Stimulated activated CD4-positive, alpha-beta T cell treated with anti-CD3 and anti-CD28 coated beads, Interleukin-2, amount 100 ng/mL, for 4 hours (primary cell): ENCODE measurements around the gene HTRA2.
"Not testable (repeated sequence)": the region's sequence is repeated elsewhere in the genome, so short reads cannot be mapped to it uniquely, and the experiment has no call there.

ENCODE experiments used
- DNase-seq: peaks from one replicate; pipeline ENCODE4 v3.0.0-alpha.2; 2020; ENCODE audit warnings: low read depth

The HTRA2 gene

DNA sequence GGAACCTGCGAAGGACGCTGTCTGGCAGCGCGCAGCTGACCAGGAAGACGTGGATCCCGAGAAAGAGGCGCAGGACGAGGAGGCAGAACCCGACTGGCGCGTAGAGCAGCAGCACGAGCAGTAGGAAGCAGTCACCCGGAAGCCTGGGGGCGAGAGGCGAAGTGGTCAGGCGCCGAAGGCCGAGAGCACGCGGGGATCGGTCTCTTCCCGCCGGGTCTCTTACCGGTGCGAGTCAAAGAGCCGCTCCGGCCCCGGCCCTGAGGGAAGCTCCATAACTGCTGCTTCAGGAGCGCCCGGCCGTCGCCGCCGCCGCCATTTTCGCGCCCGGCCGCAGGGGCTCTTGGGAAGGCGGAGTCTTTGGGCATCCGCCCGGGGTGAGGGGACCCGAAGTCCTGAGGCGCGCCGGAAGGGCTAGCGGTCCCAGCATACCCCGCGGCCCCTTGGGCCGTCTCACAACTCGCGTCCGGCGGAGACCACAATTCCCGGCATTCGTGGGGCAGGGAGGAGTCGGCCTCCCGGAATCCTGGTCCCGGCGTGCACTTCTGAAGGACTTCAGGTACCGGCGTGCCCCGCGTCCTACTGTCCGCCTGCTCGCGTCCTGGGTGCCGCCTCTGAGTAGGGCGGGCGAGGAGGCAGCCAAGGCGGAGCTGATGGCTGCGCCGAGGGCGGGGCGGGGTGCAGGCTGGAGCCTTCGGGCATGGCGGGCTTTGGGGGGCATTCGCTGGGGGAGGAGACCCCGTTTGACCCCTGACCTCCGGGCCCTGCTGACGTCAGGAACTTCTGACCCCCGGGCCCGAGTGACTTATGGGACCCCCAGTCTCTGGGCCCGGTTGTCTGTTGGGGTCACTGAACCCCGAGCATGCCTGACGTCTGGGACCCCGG is at the start of gene HTRA2, which contains the start of gene AUP1:
Gene HTRA2 (plus strand): TSS at position 577 of the 882 bp plus-strand sequence. CDS start 74 bp downstream, at position 651.
Gene AUP1 (minus strand): TSS at position 350 of the 882 bp plus-strand sequence. CDS start 77 bp downstream, at position 273.
- DNase-seq, result peak; percentile 79

DNA sequence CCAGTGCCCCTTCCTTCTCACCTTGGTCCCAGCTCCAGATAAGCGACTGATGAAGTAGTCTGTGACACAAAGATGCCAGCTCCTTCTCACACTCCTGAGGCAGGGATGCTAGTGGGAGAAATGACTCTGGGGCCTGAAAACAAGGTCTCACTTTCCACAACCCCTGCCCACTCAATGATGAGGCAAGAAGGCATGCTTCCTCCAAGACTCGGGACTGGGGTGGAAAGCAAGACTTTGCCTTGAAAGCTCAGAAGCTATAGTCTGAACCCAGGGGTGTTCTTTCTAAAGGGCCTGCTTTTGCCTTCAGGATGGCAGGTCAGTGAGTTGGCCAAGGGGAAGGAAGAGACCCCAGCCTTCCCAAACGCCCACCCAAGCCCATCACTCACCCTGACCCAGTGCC is 48.3 kb upstream of the HTRA2 start:
- DNase-seq, result no peak

DNA sequence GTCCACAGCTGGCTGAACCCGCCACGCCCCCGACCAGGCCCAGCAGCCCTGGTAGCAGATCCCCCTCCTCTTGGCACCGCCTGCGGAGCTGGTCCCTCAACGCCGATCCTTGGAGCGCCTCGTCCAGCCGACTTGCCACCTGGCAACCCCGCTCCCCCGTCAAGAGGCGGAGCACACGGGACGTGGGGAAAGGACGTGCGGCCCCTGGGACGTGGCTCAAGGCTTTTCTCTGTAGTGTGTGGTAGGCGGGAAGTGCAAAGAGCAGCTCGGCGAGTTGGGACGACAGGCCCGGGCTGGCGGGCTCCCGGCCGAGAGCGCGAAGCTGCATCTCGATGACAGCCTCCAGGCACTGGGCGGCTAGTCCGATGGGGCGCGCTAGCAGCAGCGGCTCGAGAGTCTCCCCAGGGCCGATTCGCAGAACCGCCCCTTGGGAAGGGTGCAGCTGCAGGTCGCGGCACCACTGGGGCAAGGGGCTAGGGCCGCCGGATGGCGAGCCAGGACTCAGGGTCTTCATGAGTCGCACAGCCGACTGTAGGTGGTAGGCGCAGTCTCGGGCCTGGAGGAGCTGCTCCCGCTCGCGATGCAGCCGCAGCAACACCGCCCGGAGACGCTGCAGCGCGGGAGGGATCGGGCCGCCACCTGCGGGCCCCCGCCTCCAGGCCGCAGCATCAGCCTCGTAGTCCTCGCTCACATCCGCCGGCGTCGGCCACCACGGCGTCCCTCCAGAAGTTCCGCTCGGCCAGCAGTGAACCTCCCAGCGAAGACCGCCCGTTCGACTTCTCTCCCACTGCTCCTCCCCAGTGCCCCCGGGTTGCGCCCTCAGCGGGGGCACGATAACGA is 47.6 kb upstream of the HTRA2 start:
- no peak for DNase-seq

DNA sequence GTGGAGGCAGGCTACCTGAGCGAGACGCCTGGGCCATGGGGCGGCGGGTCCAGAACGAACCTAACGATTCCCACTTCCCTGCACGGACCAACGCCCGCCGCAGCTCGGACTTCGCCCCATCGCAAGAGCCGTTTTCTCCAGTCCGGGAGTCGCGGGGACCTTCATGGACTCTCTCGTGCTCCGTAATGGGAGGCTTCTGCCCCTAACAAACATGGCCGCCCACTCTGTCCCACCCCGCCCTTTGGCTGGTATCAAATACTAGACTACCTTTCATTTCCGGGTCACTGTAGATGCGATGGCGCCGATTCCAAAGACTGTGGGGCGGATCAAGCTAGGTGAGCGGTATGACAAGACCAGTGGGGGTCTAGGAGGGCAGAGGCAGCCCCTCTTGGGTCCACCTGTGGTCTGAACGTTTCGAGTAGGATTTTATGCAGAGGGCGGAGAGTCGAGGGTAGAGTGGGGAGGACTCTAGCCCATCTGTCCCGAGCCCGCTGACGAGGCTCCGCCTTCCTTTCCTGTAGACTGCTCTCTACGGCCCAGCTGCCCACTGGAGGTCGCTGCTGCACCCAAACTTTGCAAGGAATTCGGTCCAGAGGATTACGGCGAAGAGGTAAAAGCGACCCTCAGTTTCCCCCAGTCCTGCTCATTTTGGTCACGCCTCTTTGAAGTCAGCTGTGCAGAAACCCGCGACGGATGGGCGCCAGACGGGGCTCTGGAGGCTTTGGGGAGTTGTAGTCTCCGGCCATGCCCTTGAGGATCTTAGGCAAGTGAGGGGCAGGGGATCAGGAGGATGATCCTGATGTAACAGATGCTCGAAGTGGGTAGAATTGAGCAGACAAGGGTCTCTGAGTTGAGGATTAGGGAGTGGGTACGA is 46.7 kb upstream of the HTRA2 start, which contains the start of the genes CCDC142 and TTC31:
Gene CCDC142 (minus strand): TSS at position 198 of the 874 bp plus-strand sequence. CDS start 161 bp downstream, at position 37.
Gene TTC31 (plus strand): TSS at position 281 of the 874 bp plus-strand sequence. CDS start 15 bp downstream, at position 296.
- DNase-seq, result peak; percentile 89

DNA sequence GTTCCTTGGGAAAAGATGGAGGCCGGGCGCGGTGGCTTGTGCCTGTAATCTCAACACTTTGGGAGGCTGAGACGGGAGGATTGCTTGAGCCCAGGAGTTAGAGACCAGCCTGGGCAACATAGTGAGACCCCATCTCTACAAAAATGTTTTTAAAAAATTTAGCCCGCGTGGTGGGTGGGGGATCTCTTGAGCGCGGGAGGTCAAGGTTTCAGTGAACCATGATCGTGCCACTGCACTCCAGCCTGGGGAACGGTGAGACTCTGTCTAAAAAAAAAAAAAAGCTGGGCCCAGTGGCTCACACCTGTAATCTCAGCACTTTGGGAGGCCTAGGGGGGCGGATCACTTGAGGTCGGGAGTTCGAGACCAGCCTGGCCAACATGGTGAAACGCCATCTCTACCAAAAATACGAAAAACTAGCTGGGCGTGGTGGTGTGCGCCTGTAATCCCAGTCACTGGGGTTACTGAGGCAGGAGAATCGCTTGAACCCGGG is 46.0 kb upstream of the HTRA2 start:
- not testable (repeated sequence) for DNase-seq

DNA sequence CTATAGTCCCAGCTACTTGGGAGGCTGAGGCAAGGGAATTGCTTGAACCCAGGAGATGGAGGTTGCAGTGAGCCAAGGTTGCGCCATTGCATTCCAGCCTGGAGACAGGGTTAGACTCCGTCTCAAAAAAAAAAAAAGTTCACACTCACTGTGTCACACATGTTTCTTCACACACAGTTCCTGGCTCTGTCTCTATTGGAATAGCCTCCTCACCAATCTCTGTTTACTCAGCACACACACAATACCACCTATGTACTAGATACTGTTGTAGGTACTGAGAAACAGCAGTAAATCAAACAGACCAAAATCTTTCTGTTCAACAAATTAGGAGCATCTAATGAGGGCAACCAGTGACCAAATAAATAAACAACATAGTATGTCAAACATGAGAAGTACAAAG is 43.6 kb upstream of the HTRA2 start:
- DNase-seq, result no peak

DNA sequence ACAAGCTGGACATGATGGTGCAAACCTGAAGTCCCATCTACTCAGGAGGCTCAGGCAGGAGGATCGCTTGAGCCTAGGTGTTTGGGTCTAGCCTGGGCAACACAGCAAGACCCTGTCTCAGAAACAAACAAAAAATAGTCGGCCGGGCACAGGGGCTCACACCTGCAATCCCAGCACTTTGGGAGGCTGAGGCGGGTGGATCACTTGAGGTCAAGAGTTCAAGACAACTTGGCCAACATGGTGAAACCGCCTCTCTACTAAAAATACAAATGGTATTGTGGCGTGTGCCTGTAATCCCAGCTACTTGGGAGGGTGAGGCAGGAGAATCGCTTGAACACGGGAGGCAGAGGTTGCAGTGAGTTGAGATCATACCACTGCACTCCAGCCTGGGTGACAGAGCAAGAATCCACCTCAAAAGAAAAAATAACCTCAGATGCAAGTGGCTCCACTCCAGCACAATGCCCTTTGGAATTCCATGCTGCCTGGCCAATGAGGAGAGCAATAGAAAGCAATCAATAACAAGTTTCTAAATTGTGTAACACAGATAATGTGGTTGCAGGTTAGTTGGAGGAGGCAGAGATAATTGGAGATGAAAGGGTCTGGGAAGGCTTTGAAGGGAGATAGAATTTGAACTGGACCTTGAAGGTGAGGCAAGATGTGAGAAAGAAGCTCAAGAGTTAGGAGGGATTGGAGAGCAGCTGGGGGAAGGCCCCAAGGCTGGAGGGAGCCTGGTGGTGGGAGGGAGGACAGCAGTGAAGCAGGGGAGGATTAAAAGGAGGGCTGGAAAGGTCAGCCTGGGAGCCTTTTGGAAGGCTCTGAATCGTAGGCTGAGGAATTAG is 40.9 kb upstream of the HTRA2 start:
- DNase-seq, result no peak

DNA sequence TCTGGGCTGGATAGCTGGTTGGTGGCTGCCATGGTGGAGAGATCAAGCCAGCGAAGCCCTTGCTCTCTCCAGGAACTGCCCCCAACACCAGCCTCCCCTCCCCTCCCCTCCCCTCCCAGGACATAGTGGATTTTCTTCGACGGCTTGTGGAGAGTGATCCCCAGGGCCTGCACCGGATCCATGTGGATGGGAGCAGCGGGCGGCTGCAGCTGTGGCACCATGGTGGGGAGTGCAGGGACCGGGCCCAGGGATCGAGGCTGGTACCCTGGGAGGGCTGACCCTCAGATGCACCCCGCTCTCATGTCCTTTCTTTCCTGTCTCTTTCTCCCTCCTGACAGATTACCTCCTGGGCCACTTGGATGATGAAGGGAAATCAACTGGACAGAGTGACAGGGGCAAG is 39.8 kb upstream of the HTRA2 start:
- no peak for DNase-seq

DNA sequence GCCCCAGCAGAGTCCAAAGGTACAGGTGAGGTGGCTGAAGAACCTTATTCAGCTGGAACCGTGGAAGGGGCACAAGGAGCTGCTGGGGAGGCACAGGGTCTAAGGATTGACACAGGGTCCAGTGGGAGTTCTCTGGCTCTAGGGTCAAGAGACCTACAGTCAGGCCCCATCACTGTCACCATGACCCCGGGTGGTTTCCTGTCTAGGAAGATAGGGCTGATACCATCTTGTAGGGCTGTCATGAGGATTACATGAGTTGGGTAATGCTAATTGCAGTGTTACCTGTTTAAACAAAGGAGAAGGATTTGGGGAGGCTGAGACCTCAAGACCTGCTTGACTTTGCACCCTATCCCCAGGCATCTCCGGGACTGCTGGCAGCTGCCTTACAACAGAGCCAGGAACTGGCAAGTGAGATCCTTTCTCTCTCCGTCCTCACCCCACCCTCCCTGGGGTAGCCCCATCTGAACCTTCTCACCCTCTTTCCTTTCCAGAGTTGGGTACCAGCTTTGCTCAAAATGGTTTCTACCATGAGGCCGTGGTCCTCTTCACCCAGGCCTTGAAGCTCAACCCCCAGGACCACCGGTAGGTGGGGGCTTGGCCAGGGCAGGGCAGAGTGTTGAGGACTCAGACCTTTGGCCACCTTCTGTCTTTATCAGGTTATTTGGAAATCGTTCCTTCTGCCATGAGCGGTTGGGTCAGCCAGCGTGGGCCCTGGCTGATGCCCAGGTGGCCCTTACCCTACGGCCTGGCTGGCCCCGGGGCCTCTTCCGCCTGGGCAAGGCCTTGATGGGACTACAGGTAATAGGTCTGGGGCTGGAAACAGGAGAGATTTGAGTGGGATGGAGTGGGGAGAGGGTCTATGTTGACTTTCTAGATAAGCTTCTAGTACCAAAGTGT is 37.8 kb upstream of the HTRA2 start:
- DNase-seq, result no peak

DNA sequence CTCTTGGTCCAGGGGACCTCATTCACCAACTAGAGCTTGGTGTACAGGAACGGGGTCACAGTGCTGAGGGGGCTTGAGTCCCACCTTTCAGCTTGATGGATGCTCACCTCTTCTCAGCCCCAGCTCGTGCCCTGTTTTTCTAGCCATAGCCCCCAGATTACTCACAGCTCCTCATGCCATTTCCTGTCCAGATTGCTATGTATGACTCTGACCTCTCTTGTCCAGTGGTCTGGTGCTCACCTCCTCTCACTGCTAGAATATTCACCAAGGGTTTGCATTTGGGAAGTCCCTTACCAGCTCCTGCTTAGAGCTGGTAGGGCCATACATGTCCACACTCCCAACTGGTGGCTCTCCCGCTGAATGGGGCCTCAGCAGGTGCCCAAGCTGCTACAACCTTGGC is 36.2 kb upstream of the HTRA2 start:
- DNase-seq, result no peak

DNA sequence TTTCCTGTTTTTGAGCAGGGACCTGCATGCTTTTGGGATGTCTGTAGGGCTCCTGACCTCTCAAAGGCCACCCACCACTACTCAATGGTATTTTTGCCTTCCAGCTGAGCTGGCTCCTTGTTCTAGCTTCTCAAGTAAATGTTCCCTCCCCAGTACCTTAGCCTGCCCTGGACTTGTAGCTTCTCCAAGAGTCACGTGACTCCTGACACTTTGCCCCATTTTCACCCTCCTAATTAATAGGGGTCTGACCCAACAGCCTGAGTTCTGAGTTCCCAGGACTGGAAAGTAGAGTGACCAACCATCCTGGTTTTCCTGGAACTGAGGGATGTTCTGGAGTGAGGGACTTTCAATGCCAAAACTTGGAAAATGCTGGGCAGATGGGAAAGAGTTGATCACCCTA is 34.3 kb upstream of the HTRA2 start:
- DNase-seq, result no peak

DNA sequence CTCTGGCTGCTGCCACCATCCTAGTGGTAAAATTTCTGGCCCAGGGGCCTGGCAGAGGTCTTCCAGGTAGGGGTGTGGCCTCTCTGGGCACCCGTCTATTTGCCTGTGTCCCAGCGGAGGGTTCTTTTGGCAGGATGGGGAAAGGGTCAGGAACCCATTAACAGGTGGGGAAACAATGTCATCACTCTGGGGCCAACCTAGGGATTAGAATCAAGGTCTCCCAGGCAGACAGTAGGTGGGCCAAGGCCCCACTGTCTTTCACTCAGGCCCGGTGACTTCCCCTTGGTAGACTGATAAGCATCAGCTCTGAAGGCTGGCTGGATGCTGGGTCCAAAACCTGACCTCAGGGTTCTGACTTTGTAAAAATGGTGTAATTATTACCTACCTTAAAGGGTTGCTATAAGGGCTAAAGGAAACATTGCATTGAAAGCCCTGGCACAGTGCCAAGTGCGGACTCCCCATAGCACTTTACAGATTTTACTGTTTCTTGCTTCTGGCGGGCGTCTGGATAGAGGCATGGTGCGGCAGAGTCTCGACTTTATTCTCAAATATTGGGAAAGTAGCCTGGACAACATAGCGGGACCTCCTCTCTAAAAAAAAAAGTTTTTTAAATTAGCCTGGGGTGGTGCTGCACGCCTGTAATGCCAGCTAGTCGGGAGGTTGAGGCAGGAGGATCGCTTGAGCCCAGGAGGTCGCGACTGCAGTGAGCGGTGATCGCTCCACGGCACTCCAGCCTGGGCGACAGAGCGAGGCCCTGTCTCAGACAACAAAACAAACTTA is 32.5 kb upstream of the HTRA2 start:
- no peak for DNase-seq

DNA sequence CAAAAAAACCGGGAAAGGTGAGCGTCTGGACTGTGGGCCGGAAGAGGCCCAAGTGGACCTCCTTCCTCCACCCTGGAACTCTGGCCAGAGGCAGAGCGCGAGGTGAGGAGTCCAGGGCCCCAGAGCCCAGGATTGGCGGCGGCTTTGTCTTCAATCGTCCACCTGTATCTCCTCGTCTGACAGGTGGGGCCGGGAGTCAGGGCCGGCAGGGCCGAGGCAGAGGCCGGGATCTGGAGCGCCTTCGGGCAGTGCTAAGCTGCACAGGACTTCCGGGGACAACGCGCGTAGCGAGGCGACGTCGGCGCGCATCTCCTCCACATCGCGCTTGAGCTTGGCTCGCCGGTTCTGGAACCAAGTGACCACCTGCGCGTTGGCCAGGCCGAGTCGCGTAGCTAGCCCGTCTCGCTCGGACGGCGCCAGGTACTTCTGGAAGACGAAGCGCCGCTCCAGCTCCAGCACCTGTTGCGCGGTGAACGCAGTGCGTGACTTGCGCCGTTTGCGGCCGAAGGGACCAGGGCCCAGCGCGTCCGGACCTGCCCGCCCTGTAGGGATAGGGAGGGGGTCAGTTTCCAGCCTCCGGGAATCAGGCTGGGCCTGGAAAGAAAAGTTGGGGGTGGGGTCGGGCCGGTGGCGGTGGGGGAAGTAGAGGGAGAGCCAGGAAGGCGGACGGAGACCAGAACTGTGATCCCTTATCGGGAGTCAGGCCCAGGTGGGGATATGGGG is 31.8 kb upstream of the HTRA2 start:
- DNase-seq, result no peak

DNA sequence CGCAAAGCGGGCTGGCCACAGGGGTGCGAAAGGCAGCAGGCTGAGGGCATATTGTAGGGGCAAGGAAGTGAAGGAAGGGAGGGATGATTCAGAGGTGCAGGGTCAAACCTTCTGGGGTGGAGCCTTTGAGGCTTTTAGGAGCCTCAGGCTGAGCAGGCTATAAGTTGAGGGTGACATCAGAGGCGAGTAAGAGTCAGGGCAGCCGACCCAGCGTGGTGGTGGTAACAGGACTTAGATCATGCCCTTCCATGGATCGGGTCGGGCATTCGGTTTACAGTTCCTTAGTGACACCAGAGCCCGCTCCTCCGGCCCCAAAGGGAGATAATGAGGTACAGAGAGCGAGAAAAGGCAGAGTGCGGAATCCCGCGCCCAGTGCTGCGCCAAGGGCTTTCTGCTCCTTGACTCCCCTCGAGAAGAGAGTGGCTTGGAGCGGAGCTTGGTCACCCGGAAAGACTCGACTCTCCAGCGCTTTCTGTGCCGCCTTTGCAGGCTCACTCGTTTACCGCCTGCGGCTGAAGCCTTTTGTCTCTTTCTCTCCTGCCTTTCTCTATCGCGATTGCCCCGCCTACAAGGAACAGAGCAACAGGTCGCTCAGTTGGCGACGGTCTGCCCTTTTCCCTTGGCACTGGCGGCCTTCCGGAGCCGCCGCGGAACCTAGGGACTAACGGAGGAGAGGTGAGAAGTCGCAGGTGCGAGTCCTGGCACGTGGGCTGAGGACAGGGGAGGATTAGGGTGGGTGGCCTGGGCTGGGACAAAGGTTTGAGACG is 31.1 kb upstream of the HTRA2 start:
- DNase-seq, result no peak

DNA sequence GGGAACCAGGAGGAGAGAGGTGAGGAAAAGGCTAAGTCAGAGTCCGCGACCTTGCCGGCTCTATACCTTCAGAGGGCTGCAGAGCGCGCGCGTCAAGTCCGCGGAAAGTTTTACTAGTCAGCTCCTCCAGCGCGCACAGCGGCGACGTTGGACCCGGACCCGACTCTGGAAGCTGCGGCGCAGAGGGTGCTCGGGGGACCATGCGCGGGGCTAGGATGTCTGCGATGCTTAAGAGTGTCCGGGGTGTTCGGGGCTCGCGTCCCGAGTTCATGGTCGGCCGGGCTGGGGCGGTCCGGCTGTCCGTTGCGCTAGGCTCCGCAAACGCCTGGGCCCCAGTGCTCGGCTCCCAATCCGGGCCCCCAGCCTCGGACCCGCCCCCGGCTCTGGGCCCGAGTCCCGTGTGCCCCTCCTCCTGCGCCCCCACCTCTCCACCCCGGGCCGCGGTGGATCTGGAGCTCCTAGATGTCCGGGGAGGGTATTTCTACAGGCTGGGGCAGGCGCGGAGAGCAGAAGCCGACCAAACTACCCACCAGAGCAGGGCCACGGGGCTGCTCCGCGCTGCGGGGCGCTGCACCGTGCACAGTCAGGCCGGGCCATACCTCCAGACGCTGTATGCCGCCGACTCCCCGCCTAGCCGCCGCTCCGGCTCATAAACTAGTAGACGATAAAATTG is 30.3 kb upstream of the HTRA2 start, which contains the start of gene LBX2:
Gene LBX2 (minus strand): TSS at position 337 of the 673 bp plus-strand sequence. CDS start 66 bp downstream, at position 271.
- no peak for DNase-seq

DNA sequence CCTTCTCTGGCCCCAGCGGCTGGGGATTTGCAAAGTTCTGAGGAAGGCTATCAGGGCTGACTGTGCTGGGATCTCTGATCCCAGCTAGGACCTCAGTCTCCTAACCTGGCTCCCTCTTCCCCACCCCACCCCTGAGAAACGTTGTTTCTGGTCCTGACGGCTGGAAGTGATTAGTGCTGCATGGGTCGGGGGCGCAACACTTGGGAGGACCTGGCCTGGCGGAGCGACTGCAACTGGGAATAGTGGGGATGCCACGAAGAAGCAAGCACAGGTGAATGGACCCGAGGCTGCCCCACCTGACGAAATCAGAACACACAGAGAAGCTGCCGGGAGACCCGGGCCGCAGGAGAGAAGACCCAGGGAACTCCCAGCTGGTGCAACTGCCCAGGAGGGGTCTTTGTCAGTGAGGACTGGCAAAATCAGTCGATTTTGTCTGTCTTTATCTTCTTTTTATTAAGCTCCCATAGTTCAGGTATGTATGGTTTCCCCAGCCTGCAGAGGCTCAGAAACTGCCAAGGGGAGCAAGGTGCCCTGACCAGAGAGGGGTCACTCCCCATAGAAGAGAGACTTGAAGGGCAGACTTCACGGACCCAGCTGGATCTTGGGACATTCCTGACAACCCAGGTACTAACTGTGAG is 29.7 kb upstream of the HTRA2 start:
- no peak for DNase-seq
